HG03045 (cell line): Measurements from ENCODE around the gene MINDY4B.
A peak's percentile ranks its signal among the peaks of the same experiment; 100 is the strongest.

Source experiments
- ATAC-seq: cut with Tn5 transposase; IDR thresholded peaks from one replicate; pipeline ENCODE4 v1.9.1; 2021; ENCODE audit warnings: mild to moderate bottlenecking, moderate library complexity; ENCODE audit not compliant: unreplicated experiment

The MINDY4B gene

DNA sequence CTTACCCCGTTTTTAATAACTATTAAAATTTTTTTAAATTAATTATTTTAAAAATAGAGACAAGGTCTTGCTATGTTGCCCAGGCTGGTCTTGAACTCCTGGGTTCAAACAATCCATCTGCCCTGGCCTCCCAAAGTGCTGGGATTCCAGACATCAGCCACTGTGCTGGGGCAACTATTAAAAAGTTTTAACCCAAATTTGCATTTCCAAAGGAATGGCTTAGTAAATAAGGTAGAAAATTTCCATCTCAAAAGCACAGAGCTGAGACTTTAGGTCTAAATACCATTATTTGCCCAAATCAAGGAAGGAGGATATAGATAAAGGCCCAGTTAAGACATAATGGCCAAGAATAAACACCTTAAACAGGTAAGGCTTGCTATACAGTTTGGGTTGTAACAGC lies 56.4 kb downstream of the MINDY4B start:
- no peak for ATAC-seq

DNA sequence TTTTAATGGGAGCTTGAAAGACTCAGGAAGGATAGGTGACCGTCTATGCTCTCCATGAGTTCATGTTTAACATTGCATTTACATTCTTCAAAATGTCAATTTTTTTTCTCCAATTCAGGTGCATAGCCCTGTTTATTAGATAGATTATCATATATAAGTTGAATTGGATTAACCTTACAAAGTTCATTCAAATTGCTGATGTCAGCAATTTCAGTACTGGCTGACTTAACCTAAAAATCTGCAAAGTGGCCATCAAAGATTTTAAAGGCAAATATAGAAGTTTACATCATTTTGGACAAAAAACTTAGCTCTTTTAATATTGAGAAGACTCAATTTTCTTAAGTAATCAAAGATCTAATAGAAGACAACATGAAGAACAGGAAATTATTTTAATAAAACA lies 57.8 kb downstream of the MINDY4B start:
- no peak for ATAC-seq

DNA sequence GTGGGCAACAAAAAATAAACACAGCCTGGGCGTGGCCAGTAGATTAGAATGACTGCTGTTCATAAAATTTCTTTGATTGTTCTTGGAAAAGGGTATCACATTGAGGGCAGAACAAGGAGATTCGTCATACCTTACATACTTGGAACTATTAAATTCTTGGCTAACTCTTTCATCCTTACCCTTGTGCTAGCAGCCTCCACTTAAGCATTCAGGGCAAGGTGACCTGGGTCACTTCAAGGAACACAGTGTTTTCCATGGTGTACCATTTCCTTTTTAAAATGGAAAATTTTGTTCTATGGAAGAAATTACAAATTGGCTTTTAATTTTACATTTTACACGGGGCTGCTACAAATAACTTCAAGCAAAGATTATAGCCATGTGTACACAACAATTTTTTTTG lies 60.8 kb downstream of the MINDY4B start:
- ATAC-seq = no peak

DNA sequence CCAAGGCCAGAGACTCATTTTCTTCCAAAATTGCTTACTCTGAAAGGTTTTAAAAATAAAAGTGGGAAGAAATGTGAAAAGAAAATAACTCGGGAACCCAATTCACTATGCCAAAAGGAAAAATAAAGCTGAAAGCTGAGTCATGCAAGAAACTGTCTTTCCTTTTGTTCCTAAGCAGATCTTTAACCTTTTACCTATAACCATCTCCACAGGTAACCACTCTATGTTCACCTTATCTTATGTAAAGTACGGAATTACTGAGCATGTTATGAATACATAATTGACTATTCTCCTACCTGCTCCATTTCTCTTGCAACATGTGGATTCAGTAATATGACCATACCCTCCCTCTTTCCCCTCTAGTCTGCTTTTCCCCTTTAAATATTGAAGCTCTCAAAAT lies 62.0 kb downstream of the MINDY4B start:
- ATAC-seq = no peak

DNA sequence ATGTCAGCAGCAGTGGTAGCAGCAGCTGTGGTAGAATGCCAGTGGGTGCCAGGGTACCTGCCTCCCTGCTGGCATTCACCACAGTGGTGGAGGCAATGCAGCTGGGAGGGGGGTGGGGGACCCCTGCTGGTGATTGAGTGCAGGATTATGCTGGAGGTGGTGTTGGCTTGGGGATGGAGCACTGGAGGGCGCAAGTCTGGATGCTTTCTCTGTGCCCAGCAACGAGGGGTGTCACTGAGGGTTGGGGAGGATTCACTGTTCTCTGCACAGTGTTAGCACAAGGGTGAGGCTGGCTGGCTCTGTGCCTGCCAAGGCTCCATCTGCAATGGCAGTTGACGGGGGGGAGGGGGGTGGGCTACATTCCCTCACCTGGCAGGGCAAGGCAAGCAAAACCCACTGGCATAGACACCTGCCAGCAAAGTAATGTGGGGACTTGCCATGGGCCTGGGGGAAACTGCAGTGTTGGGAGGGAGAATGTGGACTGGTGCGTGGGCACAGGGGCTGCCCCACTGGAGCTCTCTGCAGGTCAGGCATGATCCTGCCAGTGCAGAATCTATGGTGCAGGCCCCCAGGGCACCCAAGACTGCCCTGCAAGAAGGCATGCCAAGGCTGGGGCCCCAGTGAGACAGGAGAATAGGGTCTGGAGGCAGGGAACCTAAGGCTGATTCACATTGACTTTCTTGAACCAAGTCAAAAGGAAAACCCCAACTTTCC lies 64.3 kb downstream of the MINDY4B start:
- no peak for ATAC-seq

DNA sequence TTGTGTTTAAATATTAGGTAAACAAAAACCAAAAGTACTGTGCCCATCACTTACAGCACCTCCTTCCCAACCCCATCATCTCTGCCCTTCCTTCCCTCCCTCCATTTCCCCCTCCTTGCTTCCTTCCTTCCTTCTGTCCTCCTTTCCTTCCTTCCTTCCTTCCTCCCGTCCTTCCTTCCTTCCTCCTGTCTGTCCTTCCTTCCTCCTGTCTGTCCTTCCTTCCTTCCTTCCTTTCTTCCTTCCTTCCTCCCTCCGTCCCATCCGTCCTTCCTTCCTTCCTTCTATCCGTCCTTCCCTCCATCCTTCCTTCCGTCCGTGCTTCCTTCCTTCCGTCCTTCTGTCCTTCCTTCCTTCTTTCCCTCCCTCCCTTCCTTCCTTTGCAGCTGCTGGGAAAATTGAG lies 74.5 kb downstream of the MINDY4B start:
- no peak for ATAC-seq

DNA sequence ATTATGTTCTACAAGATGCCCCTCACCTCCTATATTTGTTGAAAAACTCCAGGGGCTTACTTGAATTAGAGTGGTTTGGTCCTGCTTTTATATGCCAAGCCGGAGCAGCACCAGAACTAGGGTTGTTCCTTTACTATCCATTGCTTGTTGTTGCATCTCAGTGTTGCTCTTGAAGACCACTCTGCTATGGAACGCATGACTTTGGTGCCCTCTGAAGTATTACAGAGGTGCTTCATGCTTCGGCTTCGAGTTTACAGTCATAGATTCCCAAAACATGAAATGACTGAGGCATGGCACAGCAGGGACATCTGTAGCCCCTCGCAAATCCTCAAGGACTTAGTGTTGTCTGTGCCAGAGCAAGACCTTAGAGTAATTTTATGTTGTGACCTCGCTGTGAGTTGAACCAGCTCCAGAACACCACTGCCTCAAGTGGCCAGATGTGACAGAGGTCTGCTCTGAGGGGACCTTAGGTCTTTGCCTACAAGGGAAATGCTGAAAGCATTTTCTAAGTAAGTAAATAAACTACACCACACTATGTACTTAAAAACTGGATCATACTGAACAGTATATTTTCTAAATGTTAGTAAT lies 75.1 kb downstream of the MINDY4B start:
- peak; percentile 52 for ATAC-seq

DNA sequence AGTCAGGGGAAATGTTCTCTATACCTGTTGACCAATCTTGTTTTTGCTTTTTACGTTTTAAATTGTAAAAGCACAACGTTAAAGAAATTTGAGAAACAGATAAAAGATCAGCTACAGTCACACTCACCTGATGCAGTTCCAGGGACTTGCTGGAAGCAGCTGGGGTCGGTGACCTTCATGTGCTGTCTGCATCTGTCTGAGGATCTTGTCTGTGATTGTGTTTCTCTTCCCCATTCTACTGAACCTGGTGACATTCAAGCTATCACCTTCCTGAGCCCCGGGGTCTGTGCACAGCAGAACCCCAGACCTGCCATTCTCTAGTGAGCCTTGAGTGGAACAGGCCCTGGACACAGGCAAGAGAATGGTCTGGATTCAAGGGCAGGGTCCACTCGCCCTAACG lies 75.8 kb downstream of the MINDY4B start:
- ATAC-seq = no peak

DNA sequence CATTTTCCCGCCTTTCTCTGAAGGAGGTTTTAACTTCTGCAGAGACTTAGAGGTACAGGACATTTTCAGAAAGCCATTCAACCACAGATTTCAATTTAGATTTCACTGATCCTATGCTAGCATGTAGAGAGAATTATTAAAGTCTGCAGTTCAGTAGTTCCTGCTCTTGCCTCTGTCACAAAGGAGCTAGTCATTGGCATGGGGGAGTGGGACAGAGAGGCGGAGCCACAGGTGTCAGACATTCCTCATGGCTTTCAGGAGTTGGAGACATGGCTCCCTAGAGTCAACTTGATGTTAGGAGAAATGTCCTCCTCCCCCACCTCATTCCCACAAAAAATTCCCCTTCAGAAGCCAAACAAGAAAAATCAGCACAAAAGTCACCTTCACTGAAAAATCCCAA lies 76.2 kb downstream of the MINDY4B start:
- no peak for ATAC-seq

DNA sequence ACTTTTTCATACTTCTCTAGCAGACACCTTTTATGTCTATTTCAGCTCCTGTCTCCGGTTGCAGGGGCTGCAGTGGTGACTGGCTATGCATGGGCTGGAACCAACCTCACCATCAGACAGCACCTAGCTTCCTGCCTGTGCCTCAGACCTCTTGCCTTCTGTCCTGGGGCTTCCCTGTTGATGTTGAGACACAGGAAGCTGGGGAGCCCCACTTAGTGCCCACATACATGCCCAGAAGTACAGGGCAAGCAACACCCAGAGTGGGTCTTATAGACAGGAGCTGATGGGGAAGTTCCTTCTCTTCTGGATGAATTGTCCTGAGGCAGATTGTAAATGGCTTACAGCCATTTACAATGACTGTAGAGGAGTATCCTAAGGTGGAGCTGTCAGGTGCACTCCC lies 77.0 kb downstream of the MINDY4B start:
- ATAC-seq = no peak

DNA sequence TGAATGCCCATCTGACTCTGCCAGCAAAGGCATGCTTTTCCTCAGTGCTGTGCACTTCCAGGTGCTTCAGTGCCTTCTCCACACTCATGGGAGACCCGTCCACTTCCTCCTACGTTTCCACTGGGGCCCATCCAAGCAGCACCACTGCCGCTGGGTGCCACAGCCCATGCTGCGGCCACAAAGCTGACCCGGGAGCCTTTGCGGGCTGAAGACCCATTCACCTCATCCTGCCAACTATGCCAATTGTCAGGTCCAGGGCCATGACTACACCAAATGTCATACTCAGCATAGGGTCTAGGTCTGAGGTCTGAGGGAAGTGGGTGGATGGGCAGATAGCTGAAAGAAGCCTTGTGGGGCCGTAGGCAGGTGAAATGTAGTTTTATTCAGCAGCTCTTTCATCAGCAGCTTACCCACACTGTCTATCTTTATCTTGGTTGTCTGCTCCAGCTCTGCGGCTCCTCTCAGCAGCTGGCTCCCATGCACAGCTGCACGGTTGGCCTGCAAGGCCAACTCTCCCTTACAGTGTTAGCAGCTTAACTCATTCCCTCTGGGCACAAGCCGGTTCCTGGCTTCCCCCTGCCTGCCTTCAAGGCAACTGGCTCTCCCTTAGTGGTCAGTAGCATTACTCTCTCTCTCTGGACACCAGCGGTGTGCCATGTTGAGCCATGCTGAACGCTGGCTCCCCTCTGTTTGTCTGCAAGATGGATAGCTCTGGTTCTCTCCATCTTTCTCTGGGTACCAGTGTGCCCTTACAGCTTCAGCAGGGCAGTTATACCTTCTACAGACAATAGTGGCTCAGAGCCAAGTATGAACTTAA lies 78.6 kb downstream of the MINDY4B start:
- ATAC-seq = no peak

DNA sequence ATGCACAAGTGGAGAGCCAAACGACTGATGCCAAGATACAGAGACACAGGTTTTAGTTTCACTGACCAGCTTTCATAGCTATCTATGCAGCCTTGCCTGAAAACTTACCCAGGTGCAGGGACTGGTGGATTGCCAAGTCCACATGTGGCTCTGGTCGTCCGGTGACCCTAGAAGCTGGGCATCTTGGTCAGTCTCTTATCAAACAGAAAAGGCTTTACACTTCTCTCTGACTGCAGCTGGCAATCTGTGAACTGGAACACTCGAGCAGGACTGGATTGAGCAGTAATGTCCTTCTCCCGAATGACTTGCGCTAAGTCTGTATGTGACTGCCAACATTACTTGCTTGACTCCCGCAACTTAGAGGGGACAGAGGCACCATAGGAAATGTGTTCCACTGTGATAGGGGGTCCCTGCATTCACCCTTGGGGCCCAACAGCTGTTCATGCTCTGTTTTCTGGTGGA lies 79.3 kb downstream of the MINDY4B start:
- ATAC-seq = no peak

DNA sequence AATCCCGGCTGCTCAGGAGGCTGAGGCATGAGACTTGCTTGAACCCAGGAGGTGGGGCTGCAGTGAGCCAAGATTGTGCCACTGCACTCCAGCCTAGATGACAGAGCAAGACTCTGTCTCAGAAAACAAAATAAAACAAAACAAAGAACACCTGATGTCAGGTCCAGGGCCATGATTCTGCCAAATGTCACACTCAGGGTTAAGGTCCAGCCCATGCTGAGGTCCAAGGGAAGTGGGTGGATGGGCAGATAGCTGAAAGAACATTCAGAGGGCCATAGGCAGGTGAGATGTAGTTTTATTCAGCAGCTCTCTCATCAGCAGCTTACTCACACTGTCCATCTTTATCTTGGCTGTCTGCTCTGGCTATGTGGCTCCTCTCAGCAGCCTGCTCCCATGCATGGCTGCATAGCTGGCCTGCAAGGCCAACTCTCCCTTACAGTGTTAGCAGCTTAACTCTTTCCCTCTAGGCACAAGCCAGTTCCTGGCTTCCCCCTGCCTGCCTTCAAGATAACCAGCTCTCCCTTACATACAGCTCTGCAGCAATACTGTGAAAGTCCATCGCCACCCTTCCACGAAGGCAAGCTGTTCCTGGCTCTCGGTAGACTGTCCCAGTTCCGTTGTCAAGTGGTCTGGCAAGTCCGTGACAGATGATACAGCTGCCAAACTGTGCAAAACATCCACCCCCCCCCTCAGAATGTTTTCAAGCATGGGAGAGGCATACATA lies 79.9 kb downstream of the MINDY4B start:
- ATAC-seq = no peak

DNA sequence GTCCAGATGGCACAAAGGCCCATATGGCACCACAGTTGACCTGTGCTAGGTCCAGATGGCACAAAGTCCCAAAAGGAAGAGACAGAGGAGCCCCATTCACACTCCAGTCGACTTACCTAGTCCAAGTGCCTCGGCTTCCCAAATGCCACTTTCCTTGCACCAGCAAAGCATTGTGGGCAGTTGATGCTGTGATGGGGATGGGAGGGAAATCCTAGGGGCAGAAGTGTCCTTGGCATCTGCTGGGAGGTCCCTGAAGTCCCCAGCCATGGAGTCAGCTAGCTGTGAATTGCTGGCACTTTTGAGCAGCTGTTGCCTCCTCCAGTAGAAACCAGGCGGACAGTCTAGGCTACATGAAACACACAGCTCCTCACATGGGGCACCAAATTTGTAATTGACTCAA lies 82.0 kb downstream of the MINDY4B start:
- no peak for ATAC-seq

DNA sequence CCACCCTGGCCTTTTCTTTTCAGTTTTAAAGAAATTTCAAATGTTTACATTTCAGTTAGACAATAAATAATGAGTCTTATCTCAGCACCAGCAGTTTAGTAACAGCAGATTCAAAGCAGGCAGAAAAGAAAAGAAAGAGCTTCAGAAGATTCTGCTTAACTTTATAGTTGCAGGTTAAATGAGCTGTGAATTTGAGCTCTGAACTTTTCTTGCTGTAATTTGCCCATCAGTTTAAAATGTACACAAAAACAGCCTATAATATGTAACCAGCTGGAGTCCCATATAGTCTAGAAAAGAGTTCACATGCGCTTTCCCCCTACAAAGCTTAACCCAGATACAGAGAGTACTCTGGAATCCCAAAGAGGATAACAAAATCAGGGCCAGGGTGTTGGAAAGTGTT lies 82.6 kb downstream of the MINDY4B start:
- ATAC-seq = no peak
